ENCODE results near the gene SFTA2. TPM values are rescaled to one million over a fixed set of nuclear protein-coding genes. Genes with fewer than 3 reads are reported as not detected.

Gene SFTA2
- total RNA-seq, 1 experiment from 2014 or later, result not detected

DNA sequence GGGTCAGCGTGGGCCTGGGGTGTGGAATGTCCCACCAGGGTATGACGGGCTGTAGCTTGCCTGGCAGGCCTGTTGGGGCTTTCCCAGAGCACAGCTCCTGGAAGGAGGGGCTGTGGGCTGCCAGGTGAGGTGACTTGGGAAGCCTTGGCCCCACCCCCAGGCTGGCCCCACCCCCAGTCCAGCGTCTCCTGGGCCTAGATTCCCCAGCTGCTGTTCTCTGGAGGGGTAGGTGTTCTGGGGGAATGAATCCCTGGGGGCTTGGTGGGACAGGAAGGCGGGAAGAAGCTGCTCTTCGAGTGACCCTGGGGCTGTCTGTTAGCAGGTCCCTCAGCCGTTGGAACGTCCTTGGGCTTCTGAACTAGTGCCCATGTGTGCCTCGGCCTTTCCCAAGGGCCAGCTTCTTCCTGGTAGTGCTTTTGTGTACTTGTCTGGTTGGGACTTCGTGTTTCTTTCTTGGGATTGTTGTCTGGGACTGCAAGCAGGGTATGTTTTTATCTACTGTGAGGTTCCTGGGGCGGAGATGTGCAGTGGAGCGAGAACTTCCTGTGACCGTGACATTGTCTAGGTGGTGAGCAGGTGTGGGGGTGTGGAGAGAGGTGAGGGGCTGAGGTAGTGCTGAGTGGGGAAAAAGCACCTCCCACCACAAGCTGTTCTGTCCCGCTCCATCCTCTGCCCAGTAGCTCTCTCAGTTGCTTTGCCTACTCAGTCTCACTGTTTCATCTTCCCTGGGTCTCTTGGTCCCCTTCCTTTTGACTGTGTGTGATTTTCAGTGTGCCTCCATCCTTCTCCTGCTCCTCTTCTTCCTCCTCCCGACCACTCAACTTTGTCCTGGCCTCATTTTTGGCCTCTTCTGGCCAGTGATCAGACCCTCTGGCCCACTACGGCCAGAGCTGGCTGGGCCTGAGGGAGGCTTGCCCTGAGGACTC, 48.9 kb downstream of the SFTA2 start:
- H3K4me1 ChIP-seq (ENCODE audit: control insufficient read depth in 1 of 2, insufficient read depth in 2 of 2, low read length in 2 of 2), result peaks cover 47 to 65% of the 10 kb centered on the region in 2 experiments
- intact Hi-C loops (cut with micrococcal nuclease), result no loop called here
- H3K79me2 ChIP-seq (ENCODE audit: insufficient read depth, low read length), result peaks cover 51% of the 10 kb centered on the region

DNA sequence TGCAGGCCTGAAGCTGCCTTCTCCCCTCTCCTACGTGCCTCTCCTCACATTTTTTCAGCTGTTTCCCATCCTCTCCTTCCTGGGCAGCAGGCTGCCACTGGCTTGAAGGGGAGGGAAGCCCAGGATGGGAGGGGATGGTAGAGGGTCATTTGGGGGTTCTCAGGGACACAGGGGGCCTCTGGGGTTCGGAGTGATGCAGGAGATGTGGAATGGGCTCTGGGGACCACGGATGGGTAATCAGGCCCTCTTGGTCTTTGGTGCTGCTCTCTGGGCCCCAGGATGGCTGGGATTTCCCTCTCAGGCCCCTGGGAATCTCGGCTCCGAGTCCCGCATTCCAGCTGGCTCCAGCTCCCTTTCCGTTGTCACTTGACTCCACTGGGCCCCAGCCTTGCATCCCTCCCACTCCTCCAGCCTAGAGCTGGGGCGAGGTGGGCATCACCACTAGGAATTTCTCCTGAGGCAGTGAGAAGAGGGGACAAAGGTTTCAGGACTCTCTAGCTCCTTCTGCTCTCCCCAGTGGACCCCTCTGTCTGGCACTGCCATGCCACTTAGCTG, 49.7 kb downstream of the SFTA2 start:
- H3K4me1 ChIP-seq (ENCODE audit: control insufficient read depth in 1 of 2, insufficient read depth in 2 of 2, low read length in 2 of 2), result peaks cover 44 to 65% of the 10 kb centered on the region in 2 experiments
- POLR2A ChIA-PET, result interaction anchor here (0.6 to 2.2 kb wide), 11 partner anchors 8 to 267 kb away, joined by 3 to 9 read pairs (median 5); partner anchors contain the start of gene IER3
- no peaks in the 10 kb centered on the region for H3K9me2 ChIP-seq (ENCODE audit: insufficient read depth)
- CTCF ChIA-PET, result interaction anchor here (0.8 to 3.1 kb wide), 10 partner anchors 24 to 205 kb away, joined by 3 to 16 read pairs (median 3); partner anchors contain the start of gene VARS2
- H3K27me3 ChIP-seq (ENCODE audit: insufficient read depth, low read length), result no peaks in the 10 kb centered on the region
- H3K79me2 ChIP-seq (ENCODE audit: insufficient read depth, low read length), result peaks cover 43% of the 10 kb centered on the region
- ATAC-seq (no peak), DNase-seq (ENCODE audit: low read depth, low spot score) (no peak)
- no TSS peak for BruUV-seq (replicated peaks)
- H3K4me2 ChIP-seq (ENCODE audit: low read length), result peak overlapping the region; percentile 99
- no peak overlapping the region for H2AFZ ChIP-seq (ENCODE audit: low read depth, low read length, poor library complexity, severe bottlenecking)
- H3K9ac ChIP-seq (ENCODE audit: low read length), result peak overlapping the region; percentile 92
- RAD21 ChIA-PET (ENCODE audit: low non-redundant PET in 1 of 2, low total read pairs in 2 of 2, uncharacterized antibody in 2 of 2, unreplicated experiment in 2 of 2), result interaction anchor here in 1 of 2 experiments (0.8 to 1.1 kb wide), 2 partner anchors 32 to 54 kb away, joined by 3 read pairs; partner anchors contain the start of gene VARS2
- intact Hi-C loops (cut with micrococcal nuclease), result no loop called here
- H4K20me1 ChIP-seq (ENCODE audit: insufficient read depth), result no peaks in the 10 kb centered on the region
- peak overlapping the region; percentile 83 to 87 for H3K4me3 ChIP-seq (replicated peaks in 1 of 2; ENCODE audit: low read depth in 1 of 2, low read length in 2 of 2)
- no peaks in the 10 kb centered on the region for H3K36me3 ChIP-seq (ENCODE audit: control insufficient read depth in 1 of 2, insufficient read depth in 2 of 2, low read length in 2 of 2)
- peak overlapping the region; percentile 99 for H3K27ac ChIP-seq (ENCODE audit: low read depth, low read length)
- no peaks in the 10 kb centered on the region for H3K9me3 ChIP-seq (ENCODE audit: control insufficient read depth in 1 of 2, insufficient read depth in 1 of 2, low read depth in 1 of 2, low read length in 2 of 2)
- TF ChIP-seq JUND (IDR thresholded peaks at IDR 0.05), result no peak
- no peak for TF ChIP-seq SP1 (IDR thresholded peaks at IDR 0.05; ENCODE audit: low read depth)
- TF ChIP-seq ZFX (IDR thresholded peaks at IDR 0.05), result no peak
- TF ChIP-seq, protein P1, sequence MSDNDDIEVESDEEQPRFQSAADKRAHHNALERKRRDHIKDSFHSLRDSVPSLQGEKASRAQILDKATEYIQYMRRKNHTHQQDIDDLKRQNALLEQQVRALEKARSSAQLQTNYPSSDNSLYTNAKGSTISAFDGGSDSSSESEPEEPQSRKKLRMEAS (IDR thresholded peaks at IDR 0.05), result no peak
- TF ChIP-seq CEBPB (IDR thresholded peaks at IDR 0.05; ENCODE audit: low read depth), result no peak
- no peak for TF ChIP-seq EZH2 (IDR thresholded peaks at IDR 0.05)
- no peak for TF ChIP-seq SIN3A (IDR thresholded peaks at IDR 0.05; ENCODE audit: low read depth)
- TF ChIP-seq, protein P2, sequence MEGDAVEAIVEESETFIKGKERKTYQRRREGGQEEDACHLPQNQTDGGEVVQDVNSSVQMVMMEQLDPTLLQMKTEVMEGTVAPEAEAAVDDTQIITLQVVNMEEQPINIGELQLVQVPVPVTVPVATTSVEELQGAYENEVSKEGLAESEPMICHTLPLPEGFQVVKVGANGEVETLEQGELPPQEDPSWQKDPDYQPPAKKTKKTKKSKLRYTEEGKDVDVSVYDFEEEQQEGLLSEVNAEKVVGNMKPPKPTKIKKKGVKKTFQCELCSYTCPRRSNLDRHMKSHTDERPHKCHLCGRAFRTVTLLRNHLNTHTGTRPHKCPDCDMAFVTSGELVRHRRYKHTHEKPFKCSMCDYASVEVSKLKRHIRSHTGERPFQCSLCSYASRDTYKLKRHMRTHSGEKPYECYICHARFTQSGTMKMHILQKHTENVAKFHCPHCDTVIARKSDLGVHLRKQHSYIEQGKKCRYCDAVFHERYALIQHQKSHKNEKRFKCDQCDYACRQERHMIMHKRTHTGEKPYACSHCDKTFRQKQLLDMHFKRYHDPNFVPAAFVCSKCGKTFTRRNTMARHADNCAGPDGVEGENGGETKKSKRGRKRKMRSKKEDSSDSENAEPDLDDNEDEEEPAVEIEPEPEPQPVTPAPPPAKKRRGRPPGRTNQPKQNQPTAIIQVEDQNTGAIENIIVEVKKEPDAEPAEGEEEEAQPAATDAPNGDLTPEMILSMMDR (IDR thresholded peaks at IDR 0.05 in 2 of 3, conservative IDR thresholded peaks at IDR 0.05 in 1 of 3; ENCODE audit: borderline replicate concordance in 1 of 3, insufficient read depth in 1 of 3, low read depth in 2 of 3, low read length in 2 of 3), result no peak
- no peak for TF ChIP-seq CBX3 (IDR thresholded peaks at IDR 0.05; ENCODE audit: low read depth)
- no peak for TF ChIP-seq TCF7L2 (IDR thresholded peaks at IDR 0.05; ENCODE audit: borderline replicate concordance, extremely low read depth, insufficient read depth, insufficient read length)
- no peak for TF ChIP-seq EZH2phosphoT487 (IDR thresholded peaks at IDR 0.05; ENCODE audit: borderline replicate concordance)

More for the DNA sequence above, 48.9 kb downstream of the SFTA2 start:
- Histone ChIP-seq H4K20me1 (ENCODE audit: insufficient read depth) (no peaks in the 10 kb centered on the region), H3K27me3 (ENCODE audit: insufficient read depth, low read length) (no peaks in the 10 kb centered on the region), H3K4me3 (replicated peaks in 1 of 2; ENCODE audit: low read depth in 1 of 2, low read length in 2 of 2) (peak overlapping the region; percentile 83 to 87), H3K9ac (ENCODE audit: low read length) (peak overlapping the region; percentile 92), H2AFZ (ENCODE audit: low read depth, low read length, poor library complexity, severe bottlenecking) (no peak overlapping the region), H3K36me3 (ENCODE audit: control insufficient read depth in 1 of 2, insufficient read depth in 2 of 2, low read length in 2 of 2) (no peaks in the 10 kb centered on the region), H3K9me2 (ENCODE audit: insufficient read depth) (no peaks in the 10 kb centered on the region), H3K9me3 (ENCODE audit: control insufficient read depth in 1 of 2, insufficient read depth in 1 of 2, low read depth in 1 of 2, low read length in 2 of 2) (no peaks in the 10 kb centered on the region), H3K27ac (ENCODE audit: low read depth, low read length) (peak overlapping the region; percentile 99), H3K4me2 (ENCODE audit: low read length) (peak overlapping the region; percentile 99)
- TF ChIP-seq ZNF274 (IDR thresholded peaks at IDR 0.05; ENCODE audit: low read depth, low read length), result no peak
- TF ChIP-seq RAD21 (IDR thresholded peaks at IDR 0.05; ENCODE audit: low read depth), result no peak
- TF ChIP-seq POLR2AphosphoS5 (IDR thresholded peaks at IDR 0.05; ENCODE audit: low read depth, low read length), result peak; percentile 67
- TF ChIP-seq ZFX (IDR thresholded peaks at IDR 0.05), result peak; percentile 61
- ChIA-PET RAD21 (ENCODE audit: low non-redundant PET in 1 of 2, low total read pairs in 2 of 2, uncharacterized antibody in 2 of 2, unreplicated experiment in 2 of 2) (interaction anchor here (0.5 to 1.4 kb wide), 6 partner anchors 17 to 155 kb away, joined by 3 to 9 read pairs (median 3); partner anchors contain the start of genes GTF2H4 (in 1 of the 2) and VARS2 (in 1 of the 2)), CTCF (interaction anchor here (0.8 to 3.1 kb wide), 11 partner anchors 23 to 204 kb away, joined by 3 to 16 read pairs (median 3); partner anchors contain the start of gene VARS2), POLR2A (interaction anchor here (0.6 to 2.2 kb wide), 10 partner anchors 43 to 268 kb away, joined by 3 to 9 read pairs (median 5); no protein-coding TSS in a partner anchor)
- BruUV-seq (replicated peaks), result TSS peak; percentile 80
- ATAC-seq (peak; percentile 54), DNase-seq (ENCODE audit: low read depth, low spot score) (peak; percentile 54)
